OCI-LY1 (cell line): Measurements from ENCODE around the gene OVAAL.

Source experiments
- H2AFZ ChIP-seq: fragments of 200-600 bp; sonication (generic), shearing (Covaris generic); 2 replicates; pipeline ENCODE4 v1.6.0; 2014; ENCODE audit warnings: antibody characterized with exemption, mild to moderate bottlenecking, low read length
- H3F3A ChIP-seq: fragments of 200-600 bp; sonication (generic), shearing (Covaris generic); 2 replicates; pipeline ENCODE4 v1.6.0; 2014; ENCODE audit warnings: mild to moderate bottlenecking, antibody characterized with exemption, low read length, moderate library complexity; ENCODE audit not compliant: insufficient read depth
- H3K27ac ChIP-seq: fragments of 200-600 bp; sonication (generic); 2 replicates; pipeline ENCODE4 v1.5.1; 2014; ENCODE audit warnings: low read length, mixed run types, mild to moderate bottlenecking, low read depth; ENCODE audit not compliant: poor library complexity, severe bottlenecking
- H3K27me3 ChIP-seq: fragments of 200-600 bp; sonication (generic); 2 replicates; pipeline ENCODE4 v1.6.0; 2014; ENCODE audit warnings: antibody characterized with exemption, mild to moderate bottlenecking, low read length, moderate library complexity; ENCODE audit not compliant: insufficient read depth
- H3K36me3 ChIP-seq: fragments of 200-600 bp; sonication (generic); 2 replicates; pipeline ENCODE4 v1.6.1; 2014; ENCODE audit warnings: mild to moderate bottlenecking, antibody characterized with exemption, low read length, moderate library complexity, mixed read lengths; ENCODE audit not compliant: insufficient read depth
- H3K4me1 ChIP-seq: fragments of 200-600 bp; sonication (generic); 2 replicates; pipeline ENCODE4 v1.5.1; 2014; ENCODE audit warnings: mild to moderate bottlenecking, low read length, moderate library complexity; ENCODE audit not compliant: insufficient read depth, severe bottlenecking
- H3K4me2 ChIP-seq: fragments of 200-600 bp; sonication (generic), shearing (Covaris generic); 2 replicates; pipeline ENCODE4 v1.6.1; 2014; ENCODE audit warnings: low read length
- H3K4me3 ChIP-seq: fragments of 200-600 bp; sonication (generic); 2 replicates; pipeline ENCODE4 v1.5.1; 2014; ENCODE audit warnings: low read length, low read depth, mild to moderate bottlenecking, mixed read lengths; ENCODE audit not compliant: poor library complexity, severe bottlenecking
- H3K79me2 ChIP-seq: fragments of 200-600 bp; shearing (Covaris generic); 2 replicates; pipeline ENCODE4 v1.6.1; 2016; ENCODE audit warnings: mixed run types, low read length, mixed read lengths; ENCODE audit not compliant: insufficient read depth
- H3K9ac ChIP-seq: fragments of 200-600 bp; sonication (generic), shearing (Covaris generic); 2 replicates; pipeline ENCODE4 v1.6.1; 2014; ENCODE audit warnings: mild to moderate bottlenecking, low read length, mixed read lengths
- H3K9me2 ChIP-seq: fragments of 200-600 bp; sonication (generic), shearing (Covaris generic); 2 replicates; pipeline ENCODE4 v1.6.1; 2014; ENCODE audit warnings: low read depth, mild to moderate bottlenecking, low read length, mixed read lengths
- H3K9me3 ChIP-seq: fragments of 200-600 bp; shearing (Covaris generic); 2 replicates; pipeline ENCODE4 v1.6.1; 2014; ENCODE audit warnings: low read length, mixed read lengths
- H4K20me1 ChIP-seq: fragments of 200-600 bp; sonication (generic), shearing (Covaris generic); 2 replicates; pipeline ENCODE4 v1.6.0; 2016; ENCODE audit warnings: mild to moderate bottlenecking, low read length; ENCODE audit not compliant: insufficient read depth
- EZH2 ChIP-seq: fragments of 200-600 bp; sonication (generic), shearing (Covaris generic); IDR thresholded peaks from 2 replicates; pipeline ENCODE4 v1.8.0; 2017; ENCODE audit warnings: borderline replicate concordance, mixed run types, mild to moderate bottlenecking, antibody characterized with exemption, low read length, moderate library complexity, mixed read lengths
- TF ChIP-seq, protein P1 (sequence below): fragments of 200-600 bp; sonication (generic), shearing (Covaris generic); IDR thresholded peaks from 2 replicates; pipeline ENCODE4 v1.5.1; 2017; ENCODE audit warnings: mild to moderate bottlenecking, antibody characterized with exemption, low read length, moderate library complexity, mixed read lengths

The OVAAL gene

DNA sequence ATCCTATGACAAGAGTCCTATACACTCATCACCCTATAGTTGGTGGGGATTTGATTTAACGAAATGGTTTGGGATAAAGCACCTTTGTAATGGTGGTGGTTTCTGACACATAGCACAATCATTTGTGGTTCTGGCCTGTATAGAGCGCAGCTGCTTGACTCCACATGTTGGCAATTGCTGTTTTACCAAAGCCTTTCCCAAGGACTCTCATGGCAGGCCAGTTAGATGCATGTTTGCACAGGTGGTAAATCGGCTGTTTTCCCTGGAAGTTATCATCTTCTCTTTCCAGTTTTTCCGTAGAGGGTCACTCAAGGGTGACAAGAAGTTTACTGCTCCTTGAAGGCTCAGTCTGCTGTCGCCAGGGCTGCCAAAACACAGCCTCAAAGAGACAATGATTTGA, 56.0 kb downstream of the OVAAL start:
- Histone ChIP-seq H3K4me2 (no peak overlapping the region), H2AFZ (no peak overlapping the region), H3K27ac (no peak overlapping the region), H3K9me3 (no peaks in the 10 kb centered on the region), H3K9me2 (no peaks in the 10 kb centered on the region), H3F3A (0 out of 2 replicates have a peak, but pooled peaks cover 5% of the 10 kb centered on the region), H3K79me2 (no peaks in the 10 kb centered on the region), H3K36me3 (no peaks in the 10 kb centered on the region), H3K4me3 (no peak overlapping the region), H3K9ac (no peak overlapping the region), H3K4me1 (peaks cover 28% of the 10 kb centered on the region), H4K20me1 (no peaks in the 10 kb centered on the region), H3K27me3 (no peaks in the 10 kb centered on the region)
- TF ChIP-seq, protein P1, sequence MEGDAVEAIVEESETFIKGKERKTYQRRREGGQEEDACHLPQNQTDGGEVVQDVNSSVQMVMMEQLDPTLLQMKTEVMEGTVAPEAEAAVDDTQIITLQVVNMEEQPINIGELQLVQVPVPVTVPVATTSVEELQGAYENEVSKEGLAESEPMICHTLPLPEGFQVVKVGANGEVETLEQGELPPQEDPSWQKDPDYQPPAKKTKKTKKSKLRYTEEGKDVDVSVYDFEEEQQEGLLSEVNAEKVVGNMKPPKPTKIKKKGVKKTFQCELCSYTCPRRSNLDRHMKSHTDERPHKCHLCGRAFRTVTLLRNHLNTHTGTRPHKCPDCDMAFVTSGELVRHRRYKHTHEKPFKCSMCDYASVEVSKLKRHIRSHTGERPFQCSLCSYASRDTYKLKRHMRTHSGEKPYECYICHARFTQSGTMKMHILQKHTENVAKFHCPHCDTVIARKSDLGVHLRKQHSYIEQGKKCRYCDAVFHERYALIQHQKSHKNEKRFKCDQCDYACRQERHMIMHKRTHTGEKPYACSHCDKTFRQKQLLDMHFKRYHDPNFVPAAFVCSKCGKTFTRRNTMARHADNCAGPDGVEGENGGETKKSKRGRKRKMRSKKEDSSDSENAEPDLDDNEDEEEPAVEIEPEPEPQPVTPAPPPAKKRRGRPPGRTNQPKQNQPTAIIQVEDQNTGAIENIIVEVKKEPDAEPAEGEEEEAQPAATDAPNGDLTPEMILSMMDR = no peak
- no peak for TF ChIP-seq EZH2

DNA sequence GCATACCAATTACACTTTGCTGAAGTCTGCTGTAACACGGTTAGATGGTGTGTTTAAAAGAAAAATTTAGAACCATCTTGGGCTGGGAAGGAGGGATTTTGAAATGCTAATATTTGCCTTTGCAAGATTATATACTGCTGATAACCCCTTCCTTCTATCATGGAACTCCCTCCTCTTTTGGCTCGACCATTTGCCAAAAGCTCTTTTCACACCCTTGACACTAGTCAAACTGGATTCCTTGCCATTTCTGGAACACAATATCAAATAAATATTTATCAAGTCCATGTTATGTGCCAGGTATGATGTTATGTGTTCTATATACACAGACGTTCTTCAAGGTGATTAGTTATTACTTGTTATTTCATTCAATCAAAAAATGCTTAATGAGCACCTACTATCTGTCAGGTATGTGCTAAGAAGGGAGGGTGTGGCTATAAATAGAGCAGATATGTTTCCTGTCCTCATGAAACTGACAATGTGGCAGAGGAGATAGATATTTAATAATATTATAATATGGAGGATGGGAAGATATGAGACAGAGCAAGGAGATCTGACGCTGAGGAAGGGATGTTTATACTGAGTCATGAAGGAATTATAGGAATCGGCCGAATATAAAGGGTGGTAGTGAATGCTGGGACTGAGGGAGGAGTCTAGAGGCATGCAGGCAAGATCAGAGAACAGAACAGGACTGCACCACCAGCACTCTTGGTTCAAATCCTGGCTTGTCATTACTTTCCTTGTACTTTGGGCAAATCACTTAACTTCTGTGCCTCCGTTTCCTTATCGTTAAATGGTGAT, 56.9 kb downstream of the OVAAL start:
- Histone ChIP-seq H3K79me2 (no peaks in the 10 kb centered on the region), H3K4me3 (no peak overlapping the region), H3K9me3 (no peaks in the 10 kb centered on the region), H3K9me2 (no peaks in the 10 kb centered on the region), H3F3A (0 out of 2 replicates have a peak, but pooled peaks cover 5% of the 10 kb centered on the region), H3K36me3 (no peaks in the 10 kb centered on the region), H3K4me2 (no peak overlapping the region), H3K9ac (no peak overlapping the region), H2AFZ (no peak overlapping the region), H3K4me1 (peaks cover 23% of the 10 kb centered on the region), H3K27me3 (no peaks in the 10 kb centered on the region), H4K20me1 (no peaks in the 10 kb centered on the region), H3K27ac (no peak overlapping the region)
- TF ChIP-seq EZH2 = no peak
- TF ChIP-seq, protein P1 = no peak
